Measurements from ENCODE around the gene EFCC1. TPM values are rescaled to one million over a fixed set of nuclear protein-coding genes. Genes with fewer than 3 reads are reported as not detected.

EFCC1 gene
- total and polyA plus RNA-seq, 2 of the 8 experiments (the other 6 are each of a cell fraction or from before 2014, with no cell fraction given) = 0.14 to 0.37 TPM

GRCh38 chr3:129005526-129006303, 4.6 kb downstream of the EFCC1 start (continued):
- TF ChIP-seq, protein P1, sequence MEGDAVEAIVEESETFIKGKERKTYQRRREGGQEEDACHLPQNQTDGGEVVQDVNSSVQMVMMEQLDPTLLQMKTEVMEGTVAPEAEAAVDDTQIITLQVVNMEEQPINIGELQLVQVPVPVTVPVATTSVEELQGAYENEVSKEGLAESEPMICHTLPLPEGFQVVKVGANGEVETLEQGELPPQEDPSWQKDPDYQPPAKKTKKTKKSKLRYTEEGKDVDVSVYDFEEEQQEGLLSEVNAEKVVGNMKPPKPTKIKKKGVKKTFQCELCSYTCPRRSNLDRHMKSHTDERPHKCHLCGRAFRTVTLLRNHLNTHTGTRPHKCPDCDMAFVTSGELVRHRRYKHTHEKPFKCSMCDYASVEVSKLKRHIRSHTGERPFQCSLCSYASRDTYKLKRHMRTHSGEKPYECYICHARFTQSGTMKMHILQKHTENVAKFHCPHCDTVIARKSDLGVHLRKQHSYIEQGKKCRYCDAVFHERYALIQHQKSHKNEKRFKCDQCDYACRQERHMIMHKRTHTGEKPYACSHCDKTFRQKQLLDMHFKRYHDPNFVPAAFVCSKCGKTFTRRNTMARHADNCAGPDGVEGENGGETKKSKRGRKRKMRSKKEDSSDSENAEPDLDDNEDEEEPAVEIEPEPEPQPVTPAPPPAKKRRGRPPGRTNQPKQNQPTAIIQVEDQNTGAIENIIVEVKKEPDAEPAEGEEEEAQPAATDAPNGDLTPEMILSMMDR (IDR thresholded peaks at IDR 0.05; ENCODE audit: control extremely low read depth in 1 of 3, insufficient read depth in 1 of 3, low read depth in 1 of 3, low read length in 3 of 3) = no peak
- no peak for TF ChIP-seq POU5F1 (IDR thresholded peaks at IDR 0.05; ENCODE audit: low read depth, low read length)
- TF ChIP-seq PHF8 (conservative IDR thresholded peaks at IDR 0.05; ENCODE audit: low read depth, low read length) = no peak
- TF ChIP-seq TCF12 (IDR thresholded peaks at IDR 0.05; ENCODE audit: low read depth, low read length) = no peak
- no peak for TF ChIP-seq EP300 (IDR thresholded peaks at IDR 0.05; ENCODE audit: borderline replicate concordance in 1 of 2, low read depth in 2 of 2, low read length in 2 of 2)
- TF ChIP-seq POLR2A (IDR thresholded peaks at IDR 0.05; ENCODE audit: control extremely low read depth in 1 of 2, low read depth in 2 of 2, low read length in 2 of 2) = no peak
